GM19023 (cell line): ENCODE results near the gene AGAP1.

ENCODE experiments used
- ATAC-seq: cut with Tn5 transposase; IDR thresholded peaks from one replicate; pipeline ENCODE4 v1.9.1; 2021; ENCODE audit warnings: mild to moderate bottlenecking, moderate library complexity; ENCODE audit not compliant: unreplicated experiment

Gene AGAP1

DNA sequence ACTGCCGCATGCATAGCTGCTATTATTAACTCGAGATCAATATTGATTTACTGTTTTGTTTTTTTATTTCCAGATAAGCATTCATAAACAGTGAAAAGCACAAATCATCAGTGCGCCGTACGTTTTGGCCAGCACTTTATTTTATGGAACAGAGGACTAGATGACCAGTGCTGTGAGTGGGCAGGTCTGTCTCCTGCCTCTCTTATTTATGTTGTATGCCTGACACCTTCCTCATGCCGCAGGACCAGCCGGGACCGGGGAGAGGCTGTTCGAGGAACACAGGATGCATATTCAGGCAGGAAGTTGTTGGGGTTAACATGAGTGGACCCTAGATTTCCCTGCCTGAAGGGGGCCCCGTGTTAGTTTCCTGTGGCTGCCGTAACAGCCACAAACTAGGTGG is 72.6 kb downstream of the AGAP1 start:
- no peak for ATAC-seq

GRCh38 chr2:235566931-235567495 is 73.2 kb downstream of the AGAP1 start:
- no peak for ATAC-seq

DNA sequence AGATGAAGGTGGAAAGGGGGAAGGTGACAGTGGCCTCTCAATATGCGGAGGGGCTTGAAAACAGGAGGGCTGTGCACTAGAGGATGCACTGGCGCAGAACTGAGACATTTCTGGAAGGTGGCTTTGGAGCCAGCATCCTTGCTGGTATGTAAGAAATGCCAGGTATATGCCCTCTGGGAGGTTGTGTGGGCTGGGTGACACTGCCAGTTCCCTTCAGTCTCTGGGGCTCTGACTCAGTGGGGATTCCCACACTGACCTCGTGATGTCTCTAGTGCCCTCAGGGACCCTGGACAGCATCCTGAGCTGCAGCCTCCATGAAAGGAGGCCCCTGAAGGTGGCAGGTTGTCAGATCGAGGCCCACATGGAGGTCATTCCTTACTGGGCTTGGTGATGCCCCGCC is 74.0 kb downstream of the AGAP1 start:
- ATAC-seq: no peak

GRCh38 chr2:235568431-235568830 is 74.6 kb downstream of the AGAP1 start:
- no peak for ATAC-seq

GRCh38 chr2:235569837-235570236 is 76.0 kb downstream of the AGAP1 start:
- no peak for ATAC-seq

- no peak for ATAC-seq
Observed at GRCh38 chr2:235570256-235570655, 76.4 kb downstream of the AGAP1 start.

DNA sequence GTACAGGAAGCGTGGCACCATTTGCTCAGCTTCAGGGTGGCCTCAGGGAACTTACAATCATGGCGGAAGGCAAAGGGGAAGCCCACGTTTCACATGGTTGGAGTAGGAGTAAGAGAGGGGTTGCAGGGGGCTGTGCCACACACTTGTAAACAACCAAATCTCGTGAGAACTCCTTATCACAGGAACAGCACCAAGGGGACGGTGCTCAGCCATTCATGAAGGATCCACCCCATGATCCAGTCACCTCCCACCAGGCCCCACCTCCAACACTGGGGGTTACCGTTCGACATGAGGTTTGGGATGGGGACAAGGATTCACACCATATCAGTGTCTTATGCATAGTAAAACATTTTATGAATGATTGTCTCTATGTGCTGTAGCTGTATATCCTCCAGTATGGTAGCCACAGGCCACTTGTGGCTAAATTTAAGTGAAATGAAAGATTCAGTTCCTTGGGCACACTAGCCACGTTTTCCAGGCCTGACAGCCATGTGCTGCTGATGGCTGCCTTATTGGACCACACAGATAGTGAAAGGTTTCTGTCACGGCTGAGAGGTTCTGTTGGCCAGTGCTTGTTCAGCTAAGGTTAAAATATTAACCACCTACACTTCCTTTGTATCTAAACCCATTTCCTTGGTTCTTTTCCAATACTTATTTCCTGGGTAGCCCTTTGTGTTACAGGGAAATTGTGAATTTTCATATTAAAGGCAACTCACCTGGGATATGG is 77.3 kb downstream of the AGAP1 start:
- ATAC-seq: no peak

- no peak for ATAC-seq
Observed at GRCh38 chr2:235572592-235572991, 78.7 kb downstream of the AGAP1 start.

- ATAC-seq: no peak
Observed at GRCh38 chr2:235573331-235574221, 79.7 kb downstream of the AGAP1 start.

DNA sequence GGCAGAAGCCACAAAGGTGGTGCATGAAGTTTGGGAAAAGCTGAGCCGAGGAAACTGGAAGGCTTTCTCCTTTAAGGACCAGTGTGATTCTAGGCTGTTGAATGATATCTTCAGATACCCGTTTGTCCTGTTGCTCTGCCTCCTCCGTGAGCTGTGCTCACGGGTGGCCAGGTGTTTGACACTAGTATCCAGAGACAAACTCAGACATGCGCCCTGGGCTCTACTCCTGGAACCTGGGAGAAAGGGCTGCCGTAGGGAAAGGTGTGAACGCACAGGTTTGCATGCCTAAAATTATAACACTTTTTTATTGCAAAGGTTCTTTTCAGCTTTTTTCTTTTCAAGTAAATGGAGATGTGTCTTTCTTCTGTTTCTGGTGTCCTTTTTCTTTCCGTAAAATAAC is 81.6 kb downstream of the AGAP1 start:
- ATAC-seq: no peak

DNA sequence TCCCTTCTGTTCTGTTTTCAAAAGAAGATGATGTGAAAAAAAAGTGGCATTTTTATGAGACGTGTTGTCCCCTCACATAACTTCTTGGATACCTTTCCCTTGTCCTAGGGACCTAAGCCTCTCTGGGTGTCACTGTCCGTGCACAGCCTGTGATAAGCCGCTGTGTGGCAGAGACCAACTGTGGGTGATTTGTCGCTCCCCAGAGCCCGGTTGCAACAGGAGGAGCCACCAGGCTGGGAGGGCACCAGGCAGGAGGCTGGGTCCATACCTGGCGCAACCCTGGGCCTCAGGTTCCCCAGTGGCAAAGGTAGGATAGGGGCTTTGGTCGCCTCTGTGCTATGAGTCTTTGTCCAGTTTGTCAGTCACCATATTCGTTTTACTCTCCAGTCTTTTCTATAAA is 82.1 kb downstream of the AGAP1 start:
- ATAC-seq: no peak

- ATAC-seq: no peak
Observed at GRCh38 chr2:235576337-235576910, 82.6 kb downstream of the AGAP1 start.

DNA sequence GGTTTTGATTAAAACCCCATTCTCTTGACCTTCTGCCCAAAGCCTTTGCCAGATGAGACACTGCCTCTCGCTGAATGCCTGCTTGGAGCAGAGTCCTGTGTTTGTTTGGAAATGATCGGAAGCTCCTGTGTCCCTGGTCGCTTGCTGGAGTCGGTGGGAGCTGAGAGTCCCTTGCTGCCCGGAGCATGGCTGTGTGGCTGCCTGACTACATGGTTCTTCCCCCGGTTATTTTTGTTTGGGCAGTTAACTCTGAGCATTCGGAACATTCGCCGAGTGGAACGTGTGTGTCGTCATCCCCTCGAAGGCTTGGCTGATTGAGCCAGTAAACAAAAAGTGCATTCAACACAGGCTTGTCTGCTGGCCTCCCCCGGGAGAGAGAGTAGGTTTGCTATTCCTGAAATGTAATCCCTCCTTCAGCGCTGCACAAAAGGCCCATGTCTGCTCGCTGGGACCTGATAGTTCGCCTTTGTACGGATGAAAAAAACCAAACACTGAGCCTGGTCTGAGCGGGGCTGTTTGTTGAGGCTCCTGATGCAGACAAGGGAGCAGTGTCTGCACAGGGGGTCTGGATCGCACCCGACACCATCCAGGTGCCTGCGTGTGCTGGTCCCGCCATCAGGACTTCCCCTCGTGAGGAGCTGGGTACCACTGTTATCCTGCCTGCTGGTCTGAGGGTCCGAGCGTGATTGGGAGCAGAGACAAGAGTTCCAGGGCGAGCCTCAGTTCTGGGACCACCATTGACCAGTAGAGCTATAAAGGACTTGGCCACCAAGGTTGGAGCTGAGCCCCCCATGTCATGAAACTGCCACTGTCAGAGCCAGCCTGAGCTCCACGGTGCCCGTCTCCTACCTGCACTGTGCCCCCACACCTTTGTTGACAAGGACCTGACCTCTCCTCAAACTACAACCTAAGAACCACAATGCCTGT is 83.8 kb downstream of the AGAP1 start:
- no peak for ATAC-seq

DNA sequence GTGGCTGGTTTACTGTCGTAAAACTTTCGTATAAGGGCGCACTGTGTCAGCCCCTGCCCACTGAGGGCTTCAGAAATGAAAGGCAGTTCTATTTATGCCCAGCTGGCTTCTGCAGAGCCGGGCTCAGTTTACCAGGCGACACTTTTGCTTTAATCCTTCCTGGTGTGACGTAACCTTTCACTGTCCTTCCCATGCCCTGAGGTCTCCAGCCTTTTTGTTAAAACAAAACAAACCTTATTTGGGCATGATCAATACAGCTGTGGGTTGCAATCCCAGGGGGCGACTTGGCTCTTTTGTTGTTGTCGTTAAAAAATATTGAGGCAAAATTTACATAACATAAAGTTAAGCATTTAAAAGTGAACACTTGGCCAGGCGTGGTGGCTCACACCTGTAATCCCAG is 85.3 kb downstream of the AGAP1 start:
- no peak for ATAC-seq

GRCh38 chr2:235580426-235581157 is 86.7 kb downstream of the AGAP1 start:
- no peak for ATAC-seq

DNA sequence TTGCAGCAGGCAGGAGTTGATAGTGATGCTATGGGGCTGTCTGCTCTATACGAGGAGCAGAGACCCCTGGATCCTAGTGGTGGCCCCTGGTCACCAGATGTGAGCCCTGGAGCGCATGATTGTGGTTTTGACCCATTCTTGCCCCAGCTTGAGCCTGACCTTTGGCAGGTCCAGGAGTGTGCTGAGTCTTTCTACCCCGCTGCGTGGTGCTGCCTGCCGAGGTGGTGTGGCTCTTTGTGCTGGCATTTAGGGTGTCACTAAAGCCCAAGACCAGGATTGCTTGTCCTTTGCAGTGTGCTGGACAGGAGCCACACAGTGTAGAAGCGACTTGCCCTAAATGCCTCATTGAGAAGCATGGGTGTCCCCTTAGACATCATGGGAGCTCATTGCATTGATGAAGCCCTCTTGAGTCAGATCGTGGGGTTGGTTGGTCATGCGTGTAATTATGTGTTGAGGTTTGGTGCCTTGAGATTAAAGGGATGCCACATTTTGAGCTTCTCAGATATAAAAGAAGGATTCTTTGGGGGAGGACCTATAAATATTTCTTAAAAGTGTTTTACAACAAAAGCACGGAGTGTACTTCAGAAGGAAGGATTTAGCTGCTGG is 88.3 kb downstream of the AGAP1 start:
- no peak for ATAC-seq

- no peak for ATAC-seq
Observed at GRCh38 chr2:235582729-235583128, 88.9 kb downstream of the AGAP1 start.

DNA sequence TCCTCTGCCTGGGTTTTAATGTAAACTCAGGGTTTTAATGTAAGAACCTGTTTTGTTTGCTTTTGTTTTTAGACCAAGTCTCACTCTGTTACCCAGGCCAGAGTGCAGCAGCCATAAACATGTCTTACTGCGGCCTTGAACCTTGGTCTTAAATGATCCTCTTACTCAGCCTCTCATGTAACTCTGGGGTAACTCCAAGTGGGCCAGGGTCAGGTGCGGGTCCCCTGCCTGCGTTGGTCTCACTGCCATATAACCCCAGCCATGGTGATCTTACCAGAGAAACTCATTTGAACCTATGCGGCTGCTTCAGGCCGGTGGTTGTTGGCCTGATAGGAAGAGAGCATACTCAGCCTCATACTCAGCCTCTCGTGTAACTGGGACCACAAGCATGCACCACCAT is 89.3 kb downstream of the AGAP1 start:
- ATAC-seq: no peak

GRCh38 chr2:235583925-235584637 is 90.2 kb downstream of the AGAP1 start:
- no peak for ATAC-seq
